Parietal lobe (tissue), 2 donors: ENCODE data around the gene VDAC2. TPM values are rescaled to one million over a fixed set of nuclear protein-coding genes. Genes with fewer than 3 reads are reported as not detected.

ENCODE experiments used
- small RNA-seq: library from RNA; depleted of rRNA; stranded (forward); fragments of <200 nt; gene quantifications from one replicate; pipeline ENCODE3, GENCODE V24; 2014; ENCODE audit warnings: low replicate concordance
- total RNA-seq: library from RNA; depleted of rRNA; stranded (reverse); fragments of >200 nt; gene quantifications from one replicate; pipeline ENCODE4 v1.2.3, GENCODE V29; 2014

VDAC2 gene, protein sequence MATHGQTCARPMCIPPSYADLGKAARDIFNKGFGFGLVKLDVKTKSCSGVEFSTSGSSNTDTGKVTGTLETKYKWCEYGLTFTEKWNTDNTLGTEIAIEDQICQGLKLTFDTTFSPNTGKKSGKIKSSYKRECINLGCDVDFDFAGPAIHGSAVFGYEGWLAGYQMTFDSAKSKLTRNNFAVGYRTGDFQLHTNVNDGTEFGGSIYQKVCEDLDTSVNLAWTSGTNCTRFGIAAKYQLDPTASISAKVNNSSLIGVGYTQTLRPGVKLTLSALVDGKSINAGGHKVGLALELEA
- 114 TPM for total RNA-seq

DNA sequence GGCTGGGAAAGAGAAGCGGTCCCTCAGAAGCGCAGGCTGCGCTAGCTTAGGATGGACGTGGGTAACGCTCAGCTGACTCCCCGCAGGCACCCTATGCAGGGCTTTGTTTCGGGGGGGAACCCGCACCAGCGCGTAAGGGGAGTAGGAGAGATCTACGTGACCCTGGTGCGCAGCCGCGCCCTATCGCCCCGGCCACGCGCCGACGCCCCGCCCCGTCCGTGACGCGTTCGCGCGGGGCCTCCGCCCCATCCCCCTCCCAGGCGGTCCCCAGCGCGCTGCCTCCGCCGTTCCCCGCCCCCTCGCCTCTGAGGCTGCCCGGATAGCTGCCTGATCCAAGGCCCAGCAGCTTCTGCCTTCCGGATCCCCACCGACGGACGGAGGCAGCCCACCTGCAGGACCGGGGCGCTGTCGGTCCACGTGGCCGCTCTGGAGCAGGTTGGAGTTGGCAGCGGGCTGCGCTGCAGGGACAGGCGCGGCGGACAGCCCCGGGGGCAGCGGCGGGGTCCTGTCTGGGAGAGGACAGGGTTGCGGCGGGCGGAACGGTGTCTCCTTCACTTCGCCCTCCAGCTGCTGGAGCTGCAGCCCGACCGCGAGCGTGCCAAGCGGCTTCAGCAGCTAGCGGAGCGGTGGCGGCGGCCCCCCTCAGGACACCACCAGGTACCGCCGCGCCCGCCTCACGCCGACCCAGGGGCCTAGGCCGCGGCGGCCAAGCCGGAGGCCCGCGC is at the start of gene VDAC2:
VDAC2 (plus strand) TSS at position 515 of the 725 bp plus-strand sequence. CDS start 363 bp downstream, outside the sequence.

DNA sequence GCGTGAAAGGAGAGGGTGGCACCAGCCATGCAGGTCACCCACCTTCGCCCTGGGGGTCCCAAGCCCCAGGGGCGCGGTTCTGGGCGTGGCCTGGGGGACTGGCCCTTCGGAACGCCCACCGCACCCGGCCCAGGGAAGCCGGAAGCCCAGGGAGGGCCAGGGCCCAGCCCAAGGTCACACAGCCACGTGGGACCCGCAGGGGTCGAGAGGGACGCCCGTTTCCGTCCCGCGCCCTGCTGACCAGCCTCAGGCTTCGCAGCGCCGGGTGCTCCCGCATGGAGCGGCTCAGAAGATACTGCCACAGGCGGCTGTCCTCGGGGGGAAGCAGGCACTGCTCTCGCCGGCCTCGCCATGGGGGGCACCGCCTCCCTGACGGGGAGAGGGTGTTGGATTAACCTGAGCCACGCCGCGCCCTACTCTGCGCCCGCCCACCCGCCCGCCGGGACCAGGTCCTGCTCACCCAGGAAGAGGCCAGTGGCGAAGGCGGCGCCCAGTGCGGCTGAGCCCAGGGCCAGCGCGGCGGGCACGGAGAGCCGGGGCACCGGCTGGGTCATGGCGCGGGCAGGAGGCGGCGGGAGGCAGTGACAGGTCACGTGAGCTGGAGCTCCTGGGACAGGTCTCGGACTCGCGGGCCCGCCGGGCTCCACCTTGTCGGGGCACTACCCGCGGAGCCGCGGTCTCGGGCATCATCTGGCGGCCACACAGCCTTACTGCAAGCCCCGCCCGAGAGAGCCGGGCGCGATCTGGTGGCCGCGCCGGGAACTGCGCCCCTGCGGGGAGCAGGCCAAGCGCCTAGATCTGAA is 25.0 kb downstream of the VDAC2 start, which contains the start of gene COMTD1:
COMTD1 (minus strand) TSS at position 583 of the 803 bp plus-strand sequence; CDS start at position 554, 29 bp downstream.

Small RNA genes within 50 kb of the gene (small RNA-seq; reads per million reads assigned to genes)
- gene HMGA1P5 (not detected), gene RPL39P25 (not detected)

Other genes starting within 250 kb of the VDAC2 start
- gene SAMD8, start 99.1 kb upstream of the VDAC2 start, total RNA-seq = 71.1 TPM
- 16.3 TPM for gene COMTD1, start 25.2 kb downstream of the VDAC2 start, total RNA-seq
- gene ZNF503, start 191.0 kb downstream of the VDAC2 start, total RNA-seq = 1.9 TPM
- 0.94 TPM for gene LRMDA, start 220.8 kb downstream of the VDAC2 start, total RNA-seq